GM18861 (cell line): ENCODE measurements around the gene ITGA1.
A peak's percentile ranks its signal among the peaks of the same experiment; 100 is the strongest.
"Not testable (repeated sequence)": the region's sequence is repeated elsewhere in the genome, so short reads cannot be mapped to it uniquely, and the experiment has no call there.

ENCODE experiments used
- ATAC-seq: cut with Tn5 transposase; IDR thresholded peaks from one replicate; pipeline ENCODE4 v1.9.1; 2021; ENCODE audit not compliant: unreplicated experiment

Gene ITGA1

GRCh38 chr5:52947851-52948250 lies 160.1 kb downstream of the ITGA1 start:
- no peak for ATAC-seq

- peak; percentile 100 for ATAC-seq
These were observed 160.8 kb downstream of the ITGA1 start for GRCh38 chr5:52948418-52949076.

GRCh38 chr5:52950686-52951085 lies 163.0 kb downstream of the ITGA1 start:
- no peak for ATAC-seq

- no peak for ATAC-seq
These were observed 164.8 kb downstream of the ITGA1 start for GRCh38 chr5:52952483-52952882.

GRCh38 chr5:52956014-52956413 lies 168.3 kb downstream of the ITGA1 start:
- ATAC-seq = no peak

GRCh38 chr5:52956915-52957747 lies 169.4 kb downstream of the ITGA1 start:
- ATAC-seq = peak; percentile 98

GRCh38 chr5:52961274-52961681 lies 173.6 kb downstream of the ITGA1 start:
- no peak for ATAC-seq

- no peak for ATAC-seq
These were observed 175.9 kb downstream of the ITGA1 start for GRCh38 chr5:52963636-52964035.

- no peak for ATAC-seq
These were observed 176.4 kb downstream of the ITGA1 start for GRCh38 chr5:52964138-52964537.

- not testable (repeated sequence) for ATAC-seq
These were observed 188.4 kb downstream of the ITGA1 start for GRCh38 chr5:52976157-52976556.

GRCh38 chr5:52977264-52977897 lies 189.7 kb downstream of the ITGA1 start:
- ATAC-seq = no peak

GRCh38 chr5:52981507-52981906 lies 193.8 kb downstream of the ITGA1 start:
- ATAC-seq = no peak

- ATAC-seq = no peak
These were observed 196.3 kb downstream of the ITGA1 start for GRCh38 chr5:52983731-52984636.

- no peak for ATAC-seq
These were observed 197.6 kb downstream of the ITGA1 start for GRCh38 chr5:52985306-52985705.

GRCh38 chr5:52987711-52988331 lies 200.1 kb downstream of the ITGA1 start:
- ATAC-seq = no peak

- no peak for ATAC-seq
These were observed 200.8 kb downstream of the ITGA1 start for GRCh38 chr5:52988335-52989024.

GRCh38 chr5:52989025-52989780 lies 201.5 kb downstream of the ITGA1 start, which contains the start of gene ITGA2:
Gene ITGA2 (plus strand): TSS chr5:52989352. CDS start chr5:52989469, 117 bp downstream.
- ATAC-seq = no peak

GRCh38 chr5:52989781-52990527 lies 202.2 kb downstream of the ITGA1 start:
- no peak for ATAC-seq
